NCI-H146 (cell line): ENCODE results near the gene UTF1.

ENCODE experiments used
- DNase-seq: peaks from one replicate; lab custom pipeline; 2025; lab: John Stamatoyannopoulos, UW

Gene UTF1

GRCh38 chr10:133279326-133280226, 49.6 kb downstream of the UTF1 start:
- no peak for DNase-seq

DNA sequence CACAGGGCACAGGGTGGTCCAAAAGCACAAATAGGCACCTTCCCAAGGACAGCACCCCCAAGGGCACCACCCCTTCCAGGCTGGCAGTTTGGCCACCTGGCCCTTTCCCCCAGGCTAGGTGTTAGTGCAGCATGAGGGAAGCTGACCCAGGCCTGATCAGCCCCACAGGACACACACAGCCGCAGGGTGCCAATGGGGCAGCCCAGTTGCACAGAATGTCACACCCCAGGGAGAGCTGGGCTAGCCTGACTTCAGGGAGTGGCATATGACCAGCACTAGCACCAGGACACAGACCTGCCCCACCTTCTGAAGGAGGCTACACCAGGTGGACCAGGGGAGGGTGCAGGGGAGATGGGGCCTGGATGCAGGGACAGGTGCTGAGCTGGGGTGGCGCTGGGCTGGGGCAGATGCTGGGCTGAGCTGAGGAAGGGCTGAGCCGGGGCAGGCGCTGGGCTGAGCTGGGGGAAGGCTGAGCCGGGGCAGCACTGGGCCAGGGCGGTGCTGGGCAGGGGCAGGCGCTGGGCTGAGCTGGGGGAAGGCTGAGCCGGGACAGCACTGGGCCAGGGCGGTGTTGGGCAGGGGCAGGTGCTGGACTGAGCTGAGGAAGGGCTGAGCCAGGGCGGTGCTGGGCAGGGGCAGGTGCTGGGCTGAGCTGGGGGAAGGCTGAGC, 50.5 kb downstream of the UTF1 start:
- no peak for DNase-seq

DNA sequence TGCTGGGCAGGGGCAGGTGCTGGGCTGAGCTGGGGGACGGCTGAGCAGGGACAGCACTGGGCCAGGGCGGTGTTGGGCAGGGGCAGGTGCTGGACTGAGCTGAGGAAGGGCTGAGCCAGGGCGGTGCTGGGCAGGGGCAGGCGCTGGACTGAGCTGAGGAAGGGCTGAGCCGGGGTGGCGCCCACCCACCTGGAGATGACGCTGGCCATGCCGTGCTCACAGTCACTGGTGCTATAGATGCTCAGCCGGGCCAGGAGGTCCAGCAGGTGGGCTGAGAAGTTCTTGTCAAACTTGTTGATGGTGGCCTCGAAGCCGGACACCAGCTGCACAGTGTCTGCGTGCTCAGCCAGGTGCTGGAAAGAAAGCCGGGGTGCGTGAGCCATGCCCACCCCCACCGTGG, 51.1 kb downstream of the UTF1 start:
- no peak for DNase-seq
